ENCODE data around the gene HEBP2. TPM values are rescaled to one million over a fixed set of nuclear protein-coding genes. Genes with fewer than 3 reads are reported as not detected.

Gene HEBP2
- total and polyA plus RNA-seq, 9 donors = 12.4 to 64.8 (median 44.3) TPM

GRCh38 chr6:138415125-138415524, 11.1 kb downstream of the HEBP2 start:
- H3K4me3 ChIP-seq = no peak overlapping the region
- 86 to 89% (median 89%) methylated on average over 5 of the region's 5 CpGs for WGBS, 3 donors
- no peaks in the 10 kb centered on the region for H3K27me3 ChIP-seq
- H3K4me1 ChIP-seq (ENCODE audit: insufficient read depth) = no peaks in the 10 kb centered on the region
- no peak overlapping the region for H3K27ac ChIP-seq
- no peak for DNase-seq
- H3K9me3 ChIP-seq = no peaks in the 10 kb centered on the region
- no peaks in the 10 kb centered on the region for H3K36me3 ChIP-seq
- no peak for TF ChIP-seq CTCF (IDR thresholded peaks at IDR 0.05)
- no peak for TF ChIP-seq POLR2A (IDR thresholded peaks at IDR 0.05)
- TF ChIP-seq EP300 (IDR thresholded peaks at IDR 0.05) = no peak
- intact Hi-C loops (cut with DNase I) = no loop called here

DNA sequence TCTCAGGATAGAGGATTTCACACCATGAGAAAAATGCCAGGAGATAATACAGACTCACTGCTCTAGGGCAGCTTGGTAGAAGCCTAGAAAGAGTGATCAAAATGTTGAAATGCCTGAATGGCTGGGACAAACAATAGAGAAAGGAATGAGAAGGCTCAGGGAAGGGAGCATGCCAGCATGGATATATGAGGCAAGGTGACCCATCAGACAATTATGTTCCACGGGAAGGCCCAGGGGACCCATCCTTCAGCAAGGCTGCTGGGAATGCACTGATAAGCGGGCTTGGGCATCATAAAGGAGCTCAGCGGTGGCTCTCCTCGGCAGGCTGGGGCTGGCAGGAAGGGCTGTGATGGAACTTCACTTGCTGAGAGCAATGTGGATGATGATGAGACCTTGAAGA, 12.2 kb downstream of the HEBP2 start:
- WGBS, 3 donors = 87 to 90% (median 87%) methylated on average over 4 of the region's 4 CpGs
- no peaks in the 10 kb centered on the region for H3K27me3 ChIP-seq
- no peaks in the 10 kb centered on the region for H3K9me3 ChIP-seq
- H3K36me3 ChIP-seq = no peaks in the 10 kb centered on the region
- TF ChIP-seq CTCF (IDR thresholded peaks at IDR 0.05) (no peak), POLR2A (IDR thresholded peaks at IDR 0.05) (no peak), EP300 (IDR thresholded peaks at IDR 0.05) (no peak)
- no peaks in the 10 kb centered on the region for H3K4me1 ChIP-seq (ENCODE audit: insufficient read depth)
- no peak for DNase-seq
- intact Hi-C loops (cut with DNase I) = no loop called here
- no peak overlapping the region for H3K27ac ChIP-seq
- no peak overlapping the region for H3K4me3 ChIP-seq

GRCh38 chr6:138417493-138418117, 13.6 kb downstream of the HEBP2 start:
- Histone ChIP-seq H3K4me3 (no peak overlapping the region), H3K9me3 (no peaks in the 10 kb centered on the region), H3K27me3 (no peaks in the 10 kb centered on the region), H3K36me3 (no peaks in the 10 kb centered on the region), H3K4me1 (ENCODE audit: insufficient read depth) (no peaks in the 10 kb centered on the region), H3K27ac (no peak overlapping the region)
- intact Hi-C loops (cut with DNase I) = no loop called here
- TF ChIP-seq POLR2A (IDR thresholded peaks at IDR 0.05) (no peak), EP300 (IDR thresholded peaks at IDR 0.05) (no peak), CTCF (IDR thresholded peaks at IDR 0.05) (no peak)
- no peak for DNase-seq
- 91 to 96% (median 93%) methylated on average over 3 of the region's 3 CpGs for WGBS, 3 donors

DNA sequence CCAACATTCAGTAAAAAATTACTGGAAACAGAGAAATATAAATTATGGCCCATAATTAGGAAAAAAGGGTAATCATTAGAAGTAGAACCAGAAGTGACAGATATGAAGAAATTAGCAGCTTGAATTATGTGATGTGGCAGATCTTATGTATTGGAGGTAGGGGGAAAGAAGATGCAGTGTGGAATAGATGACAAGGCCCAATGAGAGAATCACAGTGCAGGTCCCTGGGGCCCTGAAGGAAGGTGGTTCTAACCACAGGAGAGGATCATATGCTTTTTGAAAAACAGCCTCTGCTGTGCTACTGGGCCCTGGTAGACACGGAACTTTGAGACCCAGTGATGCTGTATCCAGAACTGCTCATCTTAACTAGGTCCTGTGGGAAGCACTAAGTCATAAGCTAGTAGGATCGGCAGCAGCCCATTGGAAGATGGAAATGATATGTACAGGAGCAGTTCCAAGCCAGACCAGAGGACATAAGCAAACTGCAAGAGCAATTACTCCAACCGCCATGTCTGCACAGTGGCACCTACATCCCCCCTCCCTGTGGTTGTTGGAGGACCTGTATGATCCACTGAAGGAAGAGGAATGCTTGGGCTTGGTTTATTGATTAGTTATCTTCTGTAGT, 14.2 kb downstream of the HEBP2 start:
- no peak for DNase-seq
- intact Hi-C loops (cut with DNase I) = no loop called here
- Histone ChIP-seq H3K4me3 (no peak overlapping the region), H3K27me3 (no peaks in the 10 kb centered on the region), H3K36me3 (no peaks in the 10 kb centered on the region), H3K27ac (no peak overlapping the region), H3K4me1 (ENCODE audit: insufficient read depth) (no peaks in the 10 kb centered on the region), H3K9me3 (no peaks in the 10 kb centered on the region)
- 98 to 100% (median 99%) methylated on average over 3 of the region's 3 CpGs for WGBS, 3 donors
- TF ChIP-seq EP300 (IDR thresholded peaks at IDR 0.05) (no peak), CTCF (IDR thresholded peaks at IDR 0.05) (no peak), POLR2A (IDR thresholded peaks at IDR 0.05) (no peak)

Data from ovary (tissue), 9 donors.